T-helper 1 cell treated with Interleukin-12 subunit alpha and Interleukin-12 subunit beta and Interleukin-4 antibody, amounts not matched to agents 30 ng/mL and 1 ng/mL, for 36 hours (primary cell): ENCODE data around the gene HDAC4. TPM values are rescaled to one million over a fixed set of nuclear protein-coding genes. Genes with fewer than 3 reads are reported as not detected.

Experiments used
- intact Hi-C: fragments of 100-400 bp; cut with micrococcal nuclease; formaldehyde crosslinking; loops from one replicate; pipeline ENCODE4 v1.15.1; 2024
- total RNA-seq: library from RNA; stranded (reverse); gene quantifications from 2 replicates; pipeline ENCODE4 v1.2.3, GENCODE V29; 2022

The HDAC4 gene
- total RNA-seq, 1 donor from 2014 or later, result 82.1 TPM

DNA sequence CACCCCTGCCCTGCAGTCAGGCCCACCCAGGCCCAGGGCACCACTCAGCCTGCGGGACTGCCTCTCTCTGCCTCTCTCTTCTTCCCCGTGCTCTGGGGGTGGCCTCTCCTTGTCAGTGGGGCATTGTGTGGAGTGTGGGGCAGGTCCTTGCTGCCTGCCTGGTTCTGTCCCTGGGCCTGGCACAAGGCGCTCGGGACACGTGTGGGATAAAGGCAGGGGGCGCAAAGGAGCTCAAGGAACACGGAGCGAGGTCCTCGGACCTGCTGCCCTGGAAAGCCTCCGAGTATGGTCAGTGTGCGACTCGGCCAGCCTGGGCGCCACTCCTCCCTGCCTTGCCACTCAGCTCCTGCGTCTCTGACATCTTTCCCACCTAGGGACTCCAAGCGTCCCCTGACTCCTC lies 262.2 kb downstream of the HDAC4 start:
- intact Hi-C loops, result no loop called here

DNA sequence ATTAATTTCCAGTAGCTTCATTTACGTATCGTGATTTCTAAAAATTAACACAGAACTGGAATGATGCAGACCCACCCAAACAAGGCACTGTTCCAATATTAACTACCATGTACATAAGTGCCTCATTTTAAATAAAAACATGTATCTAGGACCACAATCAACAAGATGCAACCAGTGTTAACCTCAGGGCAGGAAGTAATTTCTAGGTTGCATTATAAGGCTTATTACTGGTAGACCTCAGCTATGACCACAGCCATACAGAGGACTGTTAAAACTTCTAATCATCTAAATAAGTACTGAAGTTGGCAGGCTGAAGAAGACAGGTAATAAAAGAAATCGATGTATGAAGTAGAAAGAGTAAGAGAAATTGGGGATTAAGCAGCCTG lies 262.9 kb downstream of the HDAC4 start:
- intact Hi-C loops, result no loop called here

DNA sequence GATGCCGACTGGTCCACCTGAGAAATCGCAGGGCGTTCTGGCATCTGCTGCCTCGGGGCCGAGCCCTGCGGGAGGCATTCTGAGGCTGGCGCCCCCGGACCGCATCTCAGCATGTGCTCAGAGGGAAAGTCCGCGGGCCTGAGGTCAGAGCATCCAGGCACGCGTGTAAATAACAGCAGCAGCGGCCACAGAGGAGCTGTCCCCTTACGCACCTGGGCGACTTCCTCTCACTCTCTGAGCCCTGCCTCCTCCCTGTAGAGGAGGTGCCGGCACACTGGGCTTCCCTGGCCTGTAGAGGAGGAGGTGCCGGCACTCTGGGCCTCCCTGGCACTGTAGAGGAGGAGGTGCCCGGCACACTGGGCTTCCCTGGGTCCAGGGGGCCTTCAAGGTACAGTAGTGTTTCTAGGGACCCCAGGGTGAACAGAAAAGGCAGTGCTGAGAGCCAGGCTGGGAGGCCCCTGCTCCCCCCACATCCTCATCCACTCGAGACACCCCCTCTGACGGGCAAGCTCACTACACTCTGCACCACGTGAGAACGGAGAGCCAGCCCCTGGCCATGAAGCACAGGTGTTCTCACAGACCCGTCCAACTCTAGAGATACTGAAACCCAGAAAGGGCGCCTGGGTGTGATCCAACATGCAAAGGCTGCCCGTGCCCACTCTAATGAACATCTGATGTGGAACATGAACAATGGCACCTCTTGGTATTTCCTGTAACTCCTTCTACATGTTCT lies 263.5 kb downstream of the HDAC4 start:
- intact Hi-C loops, result no loop called here

DNA sequence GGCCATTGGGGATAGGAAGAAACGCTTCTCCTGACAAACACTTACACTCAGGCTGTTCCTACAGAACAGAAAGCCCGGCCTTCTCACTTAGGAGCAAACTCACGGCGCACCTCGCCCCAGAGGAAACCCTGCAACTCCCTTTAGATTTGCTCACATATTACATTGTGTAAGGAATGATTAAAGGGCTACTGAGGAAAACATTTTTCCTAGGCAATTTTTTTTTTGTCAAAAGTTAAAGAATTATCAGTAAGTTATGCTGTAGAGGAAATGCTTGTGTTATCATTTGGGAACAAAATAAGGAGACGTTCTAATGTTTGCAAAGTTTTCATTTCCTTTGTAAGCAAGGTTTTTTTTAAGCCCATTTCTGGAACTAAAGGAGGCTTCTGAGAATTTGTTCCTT lies 264.1 kb downstream of the HDAC4 start:
- intact Hi-C loops, result no loop called here

DNA sequence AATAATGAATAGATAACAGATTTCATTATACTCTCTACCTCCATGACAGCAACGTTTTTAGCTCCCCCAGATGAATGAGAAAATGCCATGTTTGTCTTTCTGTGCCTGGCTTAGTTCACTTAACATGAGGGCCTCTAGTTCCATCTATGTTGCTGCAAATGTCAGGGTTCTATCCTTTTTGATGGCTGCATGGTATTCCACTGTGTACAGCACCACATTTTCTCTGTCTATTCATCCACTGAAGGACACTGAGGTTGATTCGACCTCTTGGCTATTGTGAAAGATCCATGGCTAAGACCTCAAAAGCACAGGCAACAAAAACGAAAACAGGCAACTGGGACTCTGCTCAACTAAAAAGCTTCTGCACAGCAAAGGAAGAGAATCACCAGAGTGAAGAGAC lies 264.6 kb downstream of the HDAC4 start:
- intact Hi-C loops, result no loop called here

DNA sequence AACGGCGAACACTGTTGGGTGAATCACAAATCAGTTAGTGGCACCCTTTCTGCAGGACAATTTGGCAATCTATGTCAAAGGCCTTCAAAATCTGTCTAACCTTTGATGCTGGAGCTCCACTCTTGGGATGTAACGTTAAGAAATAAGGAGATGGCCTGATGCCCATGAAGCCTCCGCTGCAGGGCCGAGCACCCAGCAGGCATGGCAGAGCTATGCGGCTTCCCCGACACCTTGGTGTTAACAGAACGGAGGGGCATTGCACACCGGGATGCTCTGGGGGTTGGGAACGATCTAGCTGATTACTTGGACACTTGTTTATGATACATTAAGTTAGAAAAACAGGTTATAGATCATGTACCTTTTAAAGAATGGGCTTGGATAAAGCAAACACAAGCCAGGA lies 265.3 kb downstream of the HDAC4 start:
- intact Hi-C loops, result no loop called here

DNA sequence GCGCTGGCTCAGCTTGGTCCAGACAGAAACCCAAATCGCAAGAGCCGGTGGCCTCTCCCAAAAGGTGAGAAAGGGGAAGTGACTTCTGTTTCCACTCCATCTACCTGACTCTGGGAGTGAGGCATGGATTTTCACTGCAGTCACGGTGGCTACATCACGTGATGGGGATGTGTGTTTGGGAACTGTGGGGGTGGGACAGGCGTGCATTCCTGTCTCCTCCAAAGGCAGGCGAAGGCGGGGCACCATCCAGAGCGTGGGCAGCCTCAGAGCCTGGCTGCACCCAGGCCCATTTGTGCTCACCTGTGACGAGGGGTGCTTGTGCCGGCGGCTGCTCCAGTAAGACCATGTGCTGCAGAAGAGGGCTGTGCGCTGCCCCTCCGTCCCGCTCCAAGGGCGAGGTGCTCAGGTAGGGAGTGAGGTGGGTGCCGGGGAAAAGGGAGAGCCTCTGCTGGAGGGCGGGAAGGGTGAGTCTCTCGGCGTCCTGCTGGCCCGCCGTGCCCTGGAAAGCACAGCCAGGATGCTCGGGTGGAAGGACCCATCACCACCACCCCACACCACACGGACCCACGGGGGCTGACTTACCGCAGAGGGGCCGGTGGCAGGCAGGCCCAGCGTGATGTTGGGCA lies 266.8 kb downstream of the HDAC4 start:
- intact Hi-C loops, result no loop called here

DNA sequence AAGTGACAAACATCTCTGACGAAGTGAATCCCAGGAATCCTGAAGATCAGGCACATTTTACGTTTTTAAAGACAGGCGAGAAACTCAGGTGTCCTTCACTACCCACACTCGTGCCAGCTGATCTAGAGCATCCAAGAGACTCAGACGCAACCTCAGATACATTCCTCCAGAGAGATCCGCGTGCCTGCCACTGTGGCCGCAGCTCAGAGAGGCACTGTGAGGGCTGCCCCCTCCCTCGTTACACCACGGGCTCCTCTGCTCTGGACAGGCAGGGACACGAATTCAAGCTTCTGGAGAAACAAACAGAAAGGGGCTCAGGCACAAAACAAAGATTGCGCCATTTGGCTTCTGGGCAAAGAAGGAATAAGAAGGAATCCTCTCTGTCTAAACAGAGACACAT lies 268.0 kb downstream of the HDAC4 start:
- intact Hi-C loops, result no loop called here

DNA sequence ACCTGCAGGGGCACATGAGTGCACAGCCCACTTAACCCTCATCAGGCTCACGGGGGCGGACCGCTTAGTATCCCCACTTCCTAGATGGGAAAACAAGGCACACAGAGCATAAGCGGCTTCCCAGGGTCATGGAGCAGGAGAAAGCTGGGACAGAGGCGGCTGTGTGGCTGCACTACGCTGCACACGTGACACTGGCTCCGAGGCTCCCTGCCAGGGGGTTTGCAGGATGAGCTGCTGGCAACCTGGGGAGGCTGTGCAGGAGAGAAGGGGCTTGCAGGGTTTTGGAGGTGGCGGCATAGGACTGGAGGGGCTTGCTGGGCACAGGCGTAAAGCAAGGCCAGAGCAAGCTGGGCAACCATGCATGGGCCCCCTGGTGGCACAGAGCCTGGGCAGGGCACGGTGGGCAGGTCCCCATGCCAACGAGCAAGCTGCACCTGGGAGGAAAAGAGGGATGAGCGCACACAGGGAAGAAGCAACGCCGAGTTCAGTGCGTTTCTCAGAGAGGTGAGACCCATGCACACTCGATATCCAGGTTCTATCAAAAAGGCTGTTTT lies 268.6 kb downstream of the HDAC4 start:
- intact Hi-C loops, result no loop called here

DNA sequence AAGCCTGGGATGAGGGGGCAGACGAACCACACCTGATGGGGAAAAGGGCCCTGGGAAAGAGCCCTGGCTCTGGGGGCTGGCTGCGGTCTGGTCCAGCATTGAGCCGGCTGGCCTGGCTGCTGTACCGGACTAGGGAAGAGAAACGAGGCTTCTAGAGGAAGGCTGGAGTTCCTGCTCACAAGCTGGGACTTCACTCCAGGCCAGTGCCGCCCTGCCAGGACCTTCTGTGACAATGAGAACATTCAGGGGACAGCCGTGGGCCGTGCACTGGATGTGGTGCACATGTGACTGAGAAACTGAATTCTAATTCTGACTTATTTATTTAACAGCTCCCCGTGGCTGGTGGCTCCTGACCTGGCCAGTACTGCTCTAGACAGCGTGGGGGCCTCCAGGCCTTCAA lies 269.3 kb downstream of the HDAC4 start:
- intact Hi-C loops, result no loop called here

DNA sequence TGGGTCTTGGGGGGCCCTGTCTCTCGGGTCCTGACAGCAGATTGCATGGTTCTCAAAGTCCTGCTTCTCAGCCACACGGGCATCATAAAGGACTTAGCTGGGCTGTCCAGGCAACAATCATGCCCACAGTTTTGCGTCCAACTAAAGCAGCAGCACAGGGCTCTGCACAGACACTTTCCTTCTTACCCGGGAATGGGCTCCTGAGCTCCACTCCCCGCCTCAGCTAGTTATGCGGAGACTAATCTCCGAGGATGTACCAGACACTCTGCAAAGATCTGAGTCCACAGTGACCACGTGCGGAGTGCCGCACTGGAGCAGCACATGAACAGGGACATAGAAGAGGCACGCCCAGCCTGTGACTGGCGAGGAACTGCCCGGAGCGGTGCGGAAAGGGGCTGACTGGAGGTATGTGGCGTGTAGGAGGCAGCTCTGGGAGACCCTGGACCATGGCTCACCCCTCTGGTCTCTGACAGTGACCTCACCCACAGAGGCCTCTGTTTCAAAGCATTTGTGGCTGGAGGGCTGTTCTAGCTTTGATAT lies 270.0 kb downstream of the HDAC4 start:
- intact Hi-C loops, result no loop called here

DNA sequence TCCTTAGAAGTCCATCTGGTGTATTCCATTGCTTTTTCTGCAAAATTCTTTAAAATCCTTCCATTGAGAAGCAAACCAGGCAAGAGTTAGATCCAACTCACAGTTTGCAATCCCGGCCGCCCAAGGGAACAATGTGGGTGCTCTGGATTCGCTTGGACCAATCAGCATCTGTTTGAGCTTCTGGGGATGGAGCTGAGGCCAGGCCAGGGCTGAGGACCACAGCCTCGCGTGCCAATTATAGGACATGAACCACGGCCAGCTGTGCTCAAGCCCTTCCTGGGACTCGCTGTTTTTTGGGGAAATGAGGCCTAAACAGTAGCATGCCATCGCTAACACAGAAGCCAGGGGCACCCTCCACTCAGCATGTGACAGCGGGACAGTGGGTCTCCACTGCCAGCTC lies 270.8 kb downstream of the HDAC4 start:
- intact Hi-C loops, result no loop called here

DNA sequence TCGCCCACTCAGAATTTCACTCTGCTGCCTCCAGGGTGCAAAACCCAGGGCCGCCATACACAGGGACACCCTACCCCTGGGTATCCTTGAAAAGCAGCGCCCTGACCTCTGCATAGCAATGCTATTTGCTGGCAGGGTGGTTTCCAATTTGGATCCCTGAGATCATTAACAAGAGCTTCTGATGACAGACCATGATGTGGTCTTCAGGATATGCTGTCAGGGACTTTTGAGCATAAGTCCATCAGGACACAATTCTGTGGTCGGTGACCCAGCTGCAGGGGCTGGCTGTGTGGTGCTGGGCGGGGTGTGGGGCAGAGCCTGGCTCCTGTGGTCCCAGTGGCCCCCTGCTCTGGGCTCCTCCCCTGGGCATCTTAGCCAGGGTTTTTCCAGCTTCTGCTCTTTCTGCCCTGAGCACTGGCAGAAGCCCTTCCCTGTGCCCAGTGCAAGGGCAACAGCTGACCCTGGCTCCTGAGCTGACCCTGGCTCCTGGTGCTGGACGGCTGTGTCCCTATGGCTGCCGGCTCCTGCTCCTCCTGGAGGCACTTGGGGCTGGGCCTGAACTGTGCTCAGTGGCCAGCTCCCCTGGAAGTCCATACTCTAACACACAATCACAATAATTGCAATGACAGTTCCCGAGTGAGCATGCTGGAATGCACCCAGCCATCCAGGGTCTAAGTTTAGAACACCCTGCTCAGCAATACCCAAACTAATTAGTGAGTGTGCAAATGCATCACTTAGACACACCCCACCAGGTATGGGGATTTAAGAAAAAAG lies 271.5 kb downstream of the HDAC4 start:
- intact Hi-C loops, result no loop called here

DNA sequence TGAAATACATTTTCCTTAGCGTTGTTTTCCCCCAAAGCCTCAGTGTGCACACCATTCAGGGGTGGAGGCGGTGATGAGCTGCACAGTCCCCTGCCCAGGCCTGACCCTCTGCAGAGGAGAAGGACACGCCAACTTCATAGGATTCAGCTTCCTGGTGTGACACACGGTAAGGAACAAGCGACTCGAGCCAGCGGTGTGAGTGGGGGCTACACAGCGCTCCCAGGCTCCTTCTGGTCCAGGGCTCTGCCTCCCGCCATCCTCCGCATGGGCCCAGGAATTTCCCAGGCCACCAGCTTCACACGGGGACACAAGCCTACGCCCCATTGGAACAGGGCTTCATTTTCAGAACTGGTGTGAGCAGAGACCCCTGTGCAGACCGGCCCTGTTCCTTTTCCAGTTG lies 272.1 kb downstream of the HDAC4 start:
- intact Hi-C loops, result no loop called here

DNA sequence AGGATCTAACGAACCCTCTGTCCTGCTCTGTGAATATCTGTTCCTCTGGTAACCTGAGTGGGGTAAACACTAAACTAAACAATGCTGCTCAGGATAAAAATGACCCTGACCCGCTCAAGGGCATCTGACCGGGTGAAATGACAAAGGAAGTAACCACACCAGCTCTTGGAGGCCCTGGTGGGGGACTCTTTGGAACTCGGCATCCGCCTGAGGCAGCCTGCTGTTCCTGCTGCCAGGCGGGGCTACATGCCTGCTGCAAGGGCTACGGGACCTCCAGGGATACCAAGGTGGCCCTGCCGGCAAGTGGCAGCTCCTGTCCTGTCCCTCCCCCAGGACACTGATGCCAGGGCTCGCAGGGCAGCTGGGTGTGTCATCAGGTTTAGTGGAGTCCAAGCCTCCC lies 273.3 kb downstream of the HDAC4 start:
- intact Hi-C loops, result no loop called here

DNA sequence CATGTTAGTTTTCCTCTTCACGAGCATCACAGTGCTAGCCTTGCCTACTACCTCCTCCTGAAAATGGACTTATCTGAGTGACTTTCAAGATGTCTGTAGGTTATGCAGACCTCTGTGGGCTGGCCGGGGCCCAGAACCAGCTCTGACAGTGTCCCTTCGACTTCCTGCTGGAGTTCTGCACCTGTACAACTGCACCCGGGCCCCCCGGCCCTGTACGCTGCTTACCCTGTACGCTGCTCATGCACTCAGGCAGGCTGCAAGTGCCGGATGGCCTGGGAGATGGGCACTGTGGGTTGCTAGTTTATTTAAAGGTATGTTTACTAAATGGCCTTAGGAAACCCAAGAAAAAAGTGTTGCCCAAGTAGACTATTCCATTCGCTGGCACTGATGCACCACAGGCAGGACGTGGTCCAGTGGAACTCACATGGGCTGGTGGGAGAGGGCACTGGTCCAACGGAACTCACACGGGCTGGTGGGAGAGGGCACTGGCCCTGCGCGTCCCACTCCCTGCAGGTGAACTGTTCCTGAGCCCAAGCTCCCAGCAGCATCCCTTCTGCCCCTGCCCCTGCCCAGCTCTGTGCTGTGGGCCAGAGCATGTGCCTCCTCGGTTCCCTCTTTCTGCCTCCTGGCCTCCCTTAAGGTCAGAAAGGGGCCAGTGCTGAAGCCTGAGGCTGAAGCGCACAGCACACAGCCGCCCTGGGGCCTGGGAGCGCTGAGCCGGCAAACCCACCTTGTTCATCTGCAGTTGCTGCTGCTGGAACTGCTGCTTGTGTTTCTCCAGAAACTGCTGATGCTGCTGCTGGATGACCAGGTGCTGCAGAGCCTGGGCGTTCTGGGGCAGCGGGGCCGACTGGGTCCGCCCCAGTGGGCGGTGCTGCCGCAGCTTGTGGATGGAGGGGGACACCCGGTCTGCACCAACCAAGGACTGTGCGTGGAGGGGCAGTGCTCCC lies 274.8 kb downstream of the HDAC4 start:
- intact Hi-C loops, result no loop called here

DNA sequence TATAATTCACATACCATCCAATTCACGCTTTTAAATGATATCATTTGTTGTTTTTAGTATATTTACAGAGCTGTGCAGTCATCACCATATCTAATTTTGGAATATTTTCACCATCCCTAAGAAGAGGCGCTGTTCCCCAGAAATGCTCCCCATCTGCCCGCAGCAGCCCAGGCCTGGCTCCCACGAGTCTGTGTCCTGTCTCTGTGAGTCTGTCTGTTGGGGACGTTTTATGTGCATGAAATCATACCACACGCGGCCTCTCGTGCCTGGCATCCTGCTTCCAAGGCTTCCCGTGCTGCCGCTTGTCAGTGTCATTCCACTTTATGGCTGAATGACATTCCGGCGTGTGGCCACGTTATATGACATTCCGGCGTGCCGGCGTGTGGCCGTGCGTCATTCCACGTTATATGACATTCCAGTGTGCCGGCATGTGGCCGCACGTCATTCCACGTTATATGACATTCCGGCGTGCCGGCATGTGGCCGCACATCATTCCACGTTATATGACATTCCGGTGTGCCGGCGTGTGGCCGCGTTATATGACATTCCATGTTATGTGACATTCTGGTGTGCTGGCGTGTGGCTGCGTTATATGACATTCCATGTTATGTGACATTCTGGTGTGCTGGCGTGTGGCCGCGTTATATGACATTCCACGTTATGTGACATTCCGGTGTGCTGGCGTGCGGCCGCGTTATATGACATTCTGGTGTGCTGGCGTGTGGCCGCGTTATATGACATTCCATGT lies 276.5 kb downstream of the HDAC4 start:
- intact Hi-C loops, result no loop called here

DNA sequence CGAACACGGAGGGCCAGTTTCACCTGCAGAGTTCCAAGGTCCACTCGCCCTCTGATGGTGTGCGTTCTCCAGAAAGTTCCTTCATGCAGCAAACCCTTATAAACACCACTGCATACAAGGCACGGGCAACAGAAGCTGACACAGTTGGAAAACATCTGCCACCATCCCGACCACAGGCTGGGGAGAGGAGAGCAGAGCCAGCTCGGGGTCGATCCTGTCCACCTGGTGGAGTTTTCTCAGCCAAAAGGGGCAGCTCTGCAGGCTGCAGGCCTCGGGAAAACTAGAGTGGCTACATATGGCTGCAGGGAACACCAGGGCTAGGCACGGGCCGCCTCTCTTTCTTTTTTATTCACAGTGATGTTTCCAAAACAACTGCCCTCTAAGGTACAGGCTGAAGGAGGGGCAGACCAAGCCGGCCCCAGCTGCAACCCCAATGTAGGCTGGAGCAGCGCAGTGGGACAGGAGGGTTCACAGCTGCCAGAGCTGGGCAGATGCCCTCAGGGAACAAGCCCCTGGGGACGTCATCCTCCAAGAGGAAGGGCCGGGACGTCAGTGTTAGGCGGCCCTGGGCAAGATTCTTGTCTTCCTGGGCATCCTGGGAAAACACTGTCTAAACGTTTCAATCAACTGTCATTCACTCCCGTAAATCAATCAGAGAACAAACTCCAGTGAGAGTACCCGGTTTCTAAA lies 278.3 kb downstream of the HDAC4 start:
- intact Hi-C loops, result no loop called here

DNA sequence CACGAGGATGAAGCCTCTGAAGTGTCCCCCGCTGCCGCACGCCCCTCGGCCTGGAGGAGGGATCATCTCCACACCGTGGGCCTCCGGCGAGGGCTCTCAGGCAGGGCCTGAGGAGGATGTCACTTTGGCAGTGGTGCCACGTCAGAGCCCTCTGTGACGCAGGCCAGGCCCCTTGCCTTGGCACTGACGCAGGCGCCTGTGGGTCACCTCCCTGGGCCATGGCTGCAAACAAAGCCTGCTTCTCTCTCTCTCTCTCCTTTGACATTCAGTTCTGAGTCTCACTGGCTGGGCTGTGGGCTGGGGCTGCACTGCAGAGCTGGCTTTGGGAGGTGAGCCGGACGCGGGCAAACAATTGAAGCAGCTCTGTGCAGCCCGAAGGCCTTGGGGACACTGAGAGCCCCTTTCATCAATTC lies 279.2 kb downstream of the HDAC4 start:
- intact Hi-C loops, result no loop called here

DNA sequence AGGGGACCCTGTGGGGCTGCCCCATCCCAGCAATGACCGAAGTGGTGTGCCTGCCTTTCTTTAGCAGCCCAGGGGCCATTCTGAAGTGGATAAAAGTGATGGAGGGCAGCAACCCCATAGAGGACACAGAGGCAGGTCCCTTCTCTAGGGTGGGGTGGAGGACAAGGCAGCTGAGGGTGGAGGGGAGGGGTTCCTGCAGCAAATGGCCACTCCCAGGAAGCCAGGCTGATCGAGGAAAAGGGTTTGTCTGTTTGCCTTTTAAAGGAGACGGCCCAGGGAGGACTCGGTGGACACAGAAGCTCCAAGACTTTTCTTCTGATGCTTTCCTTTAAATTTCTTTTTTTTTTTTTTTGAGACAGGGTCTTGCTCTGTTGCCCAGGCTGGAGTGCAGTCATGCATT lies 280.2 kb downstream of the HDAC4 start:
- intact Hi-C loops, result no loop called here
